Naive thymus-derived CD4-positive, alpha-beta T cell (primary cell): ENCODE results near the gene CDH23. TPM values are rescaled to one million over a fixed set of nuclear protein-coding genes. Genes with fewer than 3 reads are reported as not detected.

Experiments used
- ATAC-seq: fragments of 150-1000 bp; cut with Tn5 transposase; 2 replicates; pipeline ENCODE4 v1.10.0; 2021; ENCODE audit warnings: mild to moderate bottlenecking, moderate library complexity
- CTCF ChIA-PET: fragments of 350-600 bp; sonication (Branson Sonifier 250); formaldehyde crosslinking; loops from one replicate; lab custom pipeline; 2021; ENCODE audit warnings: antibody characterized with exemption; lab: Charles Lee
- POLR2A ChIA-PET: fragments of 350-600 bp; sonication (Branson Sonifier 250); formaldehyde crosslinking; loops from one replicate; lab custom pipeline; 2021; ENCODE audit warnings: antibody characterized with exemption, inconsistent platforms; lab: Charles Lee
- DNase-seq, 9 donors: peaks; one replicate each; pipeline versions ENCODE4 v3.0.0 to v3.0.0-alpha.2; 2020 to 2022; ENCODE audit warnings: mixed read lengths in 1 of 9
- H3K27ac ChIP-seq: one replicate; pipeline ENCODE4 v1.7.0; 2013; ENCODE audit warnings: mild to moderate bottlenecking, low read depth, low read length, moderate library complexity
- H3K27me3 ChIP-seq, 2 donors: one replicate each; pipeline ENCODE4 v1.7.0; 2013; ENCODE audit warnings: low read length in 2 of 2, mild to moderate bottlenecking in 2 of 2, moderate library complexity in 2 of 2; ENCODE audit not compliant: control insufficient read depth in 2 of 2, insufficient read depth in 2 of 2
- H3K36me3 ChIP-seq, 3 experiments: 1 replicate in 2 of 3; 2 replicates in 1 of 3; pipeline ENCODE4 v1.7.0; 2013; ENCODE audit warnings: low read length in 3 of 3, mild to moderate bottlenecking in 3 of 3, moderate library complexity in 1 of 3; ENCODE audit not compliant: insufficient read depth in 3 of 3, control insufficient read depth in 2 of 3
- H3K4me1 ChIP-seq, 2 donors: one replicate each; pipeline ENCODE4 v1.7.0; 2013; ENCODE audit warnings: low read length in 2 of 2, mild to moderate bottlenecking in 2 of 2, moderate library complexity in 1 of 2; ENCODE audit not compliant: control insufficient read depth in 2 of 2, insufficient read depth in 2 of 2
- H3K4me3 ChIP-seq: 2 replicates; pipeline ENCODE4 v1.7.0; 2013; ENCODE audit warnings: mild to moderate bottlenecking, low read length
- H3K9me3 ChIP-seq, 3 experiments: 1 replicate in 2 of 3; 2 replicates in 1 of 3; pipeline ENCODE4 v1.7.0; 2013; ENCODE audit warnings: low read length in 3 of 3; ENCODE audit not compliant: control insufficient read depth in 2 of 3
- H3K27ac Mint-ChIP-seq, 9 donors: one replicate each; pipeline ENCODE4 v1.8.0; 2020 to 2022; ENCODE audit warnings: mixed read lengths in 9 of 9, mild to moderate bottlenecking in 8 of 9, moderate library complexity in 5 of 9, inconsistent platforms in 2 of 9
- H3K27me3 Mint-ChIP-seq, 5 donors: one replicate each; pipeline ENCODE4 v1.8.0; 2021 to 2022; ENCODE audit warnings: mixed read lengths in 5 of 5, mild to moderate bottlenecking in 1 of 5
- H3K36me3 Mint-ChIP-seq, 5 donors: one replicate each; pipeline ENCODE4 v1.8.0; 2020 to 2022; ENCODE audit warnings: mixed read lengths in 5 of 5, mild to moderate bottlenecking in 3 of 5, inconsistent platforms in 1 of 5
- H3K4me1 Mint-ChIP-seq, 7 donors: one replicate each; pipeline ENCODE4 v1.8.0; 2020 to 2022; ENCODE audit warnings: mixed read lengths in 7 of 7, mild to moderate bottlenecking in 3 of 7, inconsistent platforms in 1 of 7
- H3K4me3 Mint-ChIP-seq, 10 donors: one replicate each; pipeline ENCODE4 v1.8.0; 2020 to 2022; ENCODE audit warnings: mild to moderate bottlenecking in 10 of 10, mixed read lengths in 10 of 10, moderate library complexity in 6 of 10, inconsistent platforms in 2 of 10
- H3K9me3 Mint-ChIP-seq, 11 donors: one replicate each; pipeline ENCODE4 v1.8.0; 2020 to 2022; ENCODE audit warnings: mixed read lengths in 11 of 11, mild to moderate bottlenecking in 4 of 11, inconsistent platforms in 1 of 11, moderate library complexity in 1 of 11
- intact Hi-C, 2 donors: fragments of 100-400 bp; cut with micrococcal nuclease; formaldehyde crosslinking; loops; one replicate each; pipeline ENCODE4 v1.15.1; 2023
- polyA plus RNA-seq, 2 donors: library from polyadenylated mRNA; unstranded; fragments of 300-500 nt; fragmentation: Illumina TruSeq; gene quantifications; one replicate each; pipeline ENCODE4 v1.2.3, GENCODE V29; 2021
- total RNA-seq, 6 experiments: library from RNA in 5 of 6; stranded (reverse) in 5 of 6; gene quantifications; 1 replicate in 5 of 6; 2 replicates in 1 of 6; pipeline ENCODE4 v1.2.3 and lab custom pipeline; 2021 to 2026

Gene CDH23
- total and polyA plus RNA-seq, 7 experiments from 2014 or later = 1.1 to 18.3 (median 7.9) TPM

DNA sequence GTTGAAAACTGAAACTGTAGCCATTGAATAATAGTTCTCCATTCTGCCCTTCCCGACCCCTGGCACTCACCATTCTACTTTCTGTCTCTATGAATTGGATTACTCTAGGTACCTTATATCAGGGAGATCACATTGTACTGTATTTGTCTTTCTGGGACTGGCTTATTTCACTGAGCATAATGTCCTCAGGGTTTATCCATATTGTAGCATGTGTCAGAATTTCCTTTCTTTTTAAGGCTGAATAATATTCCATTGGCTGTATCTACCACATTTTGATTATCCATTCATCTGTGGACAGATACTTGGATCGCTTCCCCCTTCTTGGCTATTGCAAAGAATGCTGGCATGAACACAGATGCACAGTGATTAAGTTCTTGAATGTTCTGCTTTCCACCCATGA is 107.4 kb downstream of the CDH23 start:
- ATAC-seq = no peak
- ChIA-PET CTCF (no interaction called here), POLR2A (no interaction called here)
- H3K36me3 ChIP-seq = no peaks in the 10 kb centered on the region
- Mint-ChIP-seq H3K27me3 (peaks cover 0 to 8% (median 0%) of the 10 kb centered on the region in 5 donors), H3K4me1 (peaks cover 0 to 3% (median 0%) of the 10 kb centered on the region in 7 donors), H3K9me3 (no peaks in the 10 kb centered on the region), H3K4me3 (no peak overlapping the region), H3K36me3 (no peaks in the 10 kb centered on the region), H3K27ac (no peak overlapping the region)
- no peaks in the 10 kb centered on the region for H3K9me3 ChIP-seq
- no peak for DNase-seq
- no peak overlapping the region for H3K27ac ChIP-seq
- H3K4me3 ChIP-seq = no peak overlapping the region
- no peaks in the 10 kb centered on the region for H3K27me3 ChIP-seq
- no peaks in the 10 kb centered on the region for H3K4me1 ChIP-seq
- intact Hi-C loops = no loop called here

GRCh38 chr10:71504570-71504969 is 107.8 kb downstream of the CDH23 start:
- CTCF ChIA-PET = no interaction called here
- Histone ChIP-seq H3K4me3 (no peak overlapping the region), H3K36me3 (no peaks in the 10 kb centered on the region), H3K4me1 (no peaks in the 10 kb centered on the region), H3K27ac (no peak overlapping the region), H3K9me3 (no peaks in the 10 kb centered on the region), H3K27me3 (no peaks in the 10 kb centered on the region)
- Mint-ChIP-seq H3K4me3 (no peak overlapping the region), H3K36me3 (no peaks in the 10 kb centered on the region), H3K4me1 (peaks cover 0 to 3% (median 0%) of the 10 kb centered on the region in 7 donors), H3K9me3 (no peaks in the 10 kb centered on the region), H3K27ac (no peak overlapping the region), H3K27me3 (peaks cover 0 to 8% (median 0%) of the 10 kb centered on the region in 5 donors)
- intact Hi-C loops = no loop called here
- no peak for DNase-seq
- POLR2A ChIA-PET = no interaction called here
- ATAC-seq = no peak

DNA sequence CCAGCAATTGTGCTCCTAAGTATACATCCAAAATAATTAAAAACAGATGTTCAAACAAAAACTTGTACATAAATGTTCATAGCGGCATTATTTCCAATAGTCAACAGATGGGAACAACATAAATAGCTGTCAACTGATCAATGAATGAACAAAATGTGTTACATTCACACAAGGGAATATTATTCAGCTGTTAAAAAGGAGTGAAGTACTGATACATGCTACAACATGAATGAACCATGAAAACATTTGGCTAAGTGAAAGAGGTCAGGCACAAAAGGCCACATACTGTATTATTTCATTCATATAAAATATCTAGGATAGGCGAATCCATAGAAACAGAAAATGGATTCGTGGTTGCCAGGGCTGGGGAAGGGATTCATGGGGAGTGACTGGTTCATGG is 109.1 kb downstream of the CDH23 start:
- Mint-ChIP-seq H3K27ac (no peak overlapping the region), H3K4me3 (no peak overlapping the region), H3K27me3 (peaks cover 0 to 8% (median 0%) of the 10 kb centered on the region in 5 donors), H3K9me3 (no peaks in the 10 kb centered on the region), H3K36me3 (no peaks in the 10 kb centered on the region), H3K4me1 (peaks cover 0 to 3% (median 0%) of the 10 kb centered on the region in 7 donors)
- Histone ChIP-seq H3K4me3 (no peak overlapping the region), H3K9me3 (no peaks in the 10 kb centered on the region), H3K27ac (no peak overlapping the region), H3K36me3 (no peaks in the 10 kb centered on the region), H3K4me1 (no peaks in the 10 kb centered on the region), H3K27me3 (no peaks in the 10 kb centered on the region)
- intact Hi-C loops = no loop called here
- POLR2A ChIA-PET = no interaction called here
- CTCF ChIA-PET = no interaction called here
- ATAC-seq = no peak
- no peak for DNase-seq

- Histone ChIP-seq H3K36me3 (no peaks in the 10 kb centered on the region), H3K27ac (no peak overlapping the region), H3K9me3 (no peaks in the 10 kb centered on the region), H3K27me3 (no peaks in the 10 kb centered on the region), H3K4me3 (no peak overlapping the region), H3K4me1 (no peaks in the 10 kb centered on the region)
- ATAC-seq = no peak
- intact Hi-C loops = no loop called here
- POLR2A ChIA-PET = no interaction called here
- H3K27me3 Mint-ChIP-seq = peaks cover 0 to 8% (median 0%) of the 10 kb centered on the region in 5 donors
- no peak overlapping the region for H3K4me3 Mint-ChIP-seq
- CTCF ChIA-PET = no interaction called here
- no peaks in the 10 kb centered on the region for H3K36me3 Mint-ChIP-seq
- peaks cover 0 to 3% (median 0%) of the 10 kb centered on the region in 7 donors for H3K4me1 Mint-ChIP-seq
- H3K27ac Mint-ChIP-seq = no peak overlapping the region
- no peaks in the 10 kb centered on the region for H3K9me3 Mint-ChIP-seq
- no peak for DNase-seq
Observed at GRCh38 chr10:71509444-71509843, 112.7 kb downstream of the CDH23 start.

- DNase-seq (no peak), ATAC-seq (no peak)
- H3K27me3 Mint-ChIP-seq = no peaks in the 10 kb centered on the region
- intact Hi-C loops = no loop called here
- no peaks in the 10 kb centered on the region for H3K4me1 ChIP-seq
- H3K27me3 ChIP-seq = no peaks in the 10 kb centered on the region
- H3K27ac Mint-ChIP-seq = no peak overlapping the region
- no peaks in the 10 kb centered on the region for H3K9me3 Mint-ChIP-seq
- POLR2A ChIA-PET = no interaction called here
- H3K36me3 Mint-ChIP-seq = no peaks in the 10 kb centered on the region
- no peak overlapping the region for H3K4me3 ChIP-seq
- H3K9me3 ChIP-seq = no peaks in the 10 kb centered on the region
- no peaks in the 10 kb centered on the region for H3K36me3 ChIP-seq
- CTCF ChIA-PET = no interaction called here
- H3K27ac ChIP-seq = no peak overlapping the region
- no peak overlapping the region for H3K4me3 Mint-ChIP-seq
- H3K4me1 Mint-ChIP-seq = no peaks in the 10 kb centered on the region
Observed at GRCh38 chr10:71511206-71511605, 114.5 kb downstream of the CDH23 start.

DNA sequence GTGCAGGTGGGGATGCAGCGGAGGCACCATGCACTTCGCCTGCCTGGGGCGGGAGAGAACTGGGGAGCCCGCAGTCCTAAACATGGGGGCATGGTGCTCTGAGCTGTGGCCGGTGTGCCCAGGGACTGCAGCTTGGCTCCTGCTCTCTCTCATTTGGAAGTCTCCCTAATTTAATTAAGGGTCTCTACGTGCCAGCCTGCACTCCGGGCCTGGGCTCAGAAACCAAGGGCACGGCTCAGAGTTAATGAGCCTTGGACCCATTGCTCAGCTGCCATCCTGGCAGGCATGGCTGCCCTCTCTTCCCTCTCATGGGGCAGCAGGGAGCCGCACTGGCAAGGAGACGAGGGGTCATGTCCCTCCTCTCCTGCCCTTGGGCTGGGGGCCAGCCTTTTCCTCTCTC is 115.6 kb downstream of the CDH23 start:
- POLR2A ChIA-PET = no interaction called here

GRCh38 chr10:71512761-71513539 is 116.2 kb downstream of the CDH23 start:
- ChIA-PET POLR2A (no interaction called here), CTCF (no interaction called here)
- H3K36me3 Mint-ChIP-seq = no peaks in the 10 kb centered on the region
- H3K4me3 Mint-ChIP-seq = no peak overlapping the region
- DNase-seq (no peak), ATAC-seq (no peak)
- Histone ChIP-seq H3K27me3 (no peaks in the 10 kb centered on the region), H3K4me3 (no peak overlapping the region), H3K36me3 (no peaks in the 10 kb centered on the region), H3K9me3 (no peaks in the 10 kb centered on the region), H3K4me1 (no peaks in the 10 kb centered on the region), H3K27ac (no peak overlapping the region)
- H3K4me1 Mint-ChIP-seq = no peaks in the 10 kb centered on the region
- H3K27ac Mint-ChIP-seq = no peak overlapping the region
- no peaks in the 10 kb centered on the region for H3K27me3 Mint-ChIP-seq
- no peaks in the 10 kb centered on the region for H3K9me3 Mint-ChIP-seq
- intact Hi-C loops = no loop called here

More for the DNA sequence above, 115.6 kb downstream of the CDH23 start:
- H3K36me3 Mint-ChIP-seq = no peaks in the 10 kb centered on the region
- DNase-seq (no peak), ATAC-seq (no peak)
- Histone ChIP-seq H3K36me3 (no peaks in the 10 kb centered on the region), H3K4me1 (no peaks in the 10 kb centered on the region), H3K4me3 (no peak overlapping the region), H3K27ac (no peak overlapping the region), H3K27me3 (no peaks in the 10 kb centered on the region), H3K9me3 (no peaks in the 10 kb centered on the region)
- CTCF ChIA-PET = no interaction called here
- no peak overlapping the region for H3K27ac Mint-ChIP-seq
- H3K4me3 Mint-ChIP-seq = no peak overlapping the region
- H3K4me1 Mint-ChIP-seq = no peaks in the 10 kb centered on the region
- intact Hi-C loops = no loop called here
- H3K27me3 Mint-ChIP-seq = no peaks in the 10 kb centered on the region
- no peaks in the 10 kb centered on the region for H3K9me3 Mint-ChIP-seq
